Endothelial cell of umbilical vein (primary cell): ENCODE measurements around the gene EVC. TPM values are rescaled to one million over a fixed set of nuclear protein-coding genes. Genes with fewer than 3 reads are reported as not detected.

Experiments used
- Bru-seq: library from RNA; stranded (reverse); fragments of 400-500 nt; gene quantifications from one replicate; lab custom pipeline; 2021; lab: Mats Ljungman, UMichigan
- BruChase-seq, 2 experiments: library from RNA; stranded (reverse); fragments of 400-500 nt; gene quantifications; one replicate each; lab custom pipeline; 2021; lab: Mats Ljungman, UMichigan
- BruUV-seq: library from RNA; stranded (reverse); fragments of 400-500 nt; replicated peaks from 2 replicates; lab custom pipeline; 2021; lab: Mats Ljungman, UMichigan
- CTCF ChIA-PET: fragments of 300-600, 350-600 bp; sonication (Branson Sonifier 250); formaldehyde crosslinking; loops from one replicate; lab custom pipeline; 2021; ENCODE audit warnings: antibody characterized with exemption, inconsistent platforms; lab: Charles Lee
- POLR2A ChIA-PET: fragments of 300-600, 350-600 bp; sonication (Branson Sonifier 250); formaldehyde crosslinking; loops from one replicate; lab custom pipeline; 2021; ENCODE audit warnings: antibody characterized with exemption, inconsistent platforms; lab: Charles Lee
- DNase-seq: peaks from one replicate; pipeline ENCODE4 v3.0.0-alpha.2; 2011; ENCODE audit warnings: low read depth, low spot score
- FAIRE-seq: peaks from 2 replicates; lab custom pipeline; 2011; peaks lifted over from hg19 to GRCh38; lab: Jason Lieb, UNC
- H2AFZ ChIP-seq: 2 replicates; pipeline ENCODE4 v1.6.0; 2012; ENCODE audit warnings: low read depth, low read length, control low read depth, inconsistent platforms
- H3K27ac ChIP-seq: 2 replicates; pipeline ENCODE4 v1.5.1; 2011; ENCODE audit warnings: low read depth, mild to moderate bottlenecking, control low read depth, low read length, moderate library complexity; ENCODE audit not compliant: insufficient read depth
- H3K27me3 ChIP-seq, 2 experiments: 2 replicates each; pipeline versions ENCODE4 v1.6.0 to v1.6.1; 2011; ENCODE audit warnings: low read length in 2 of 2, mixed read lengths in 1 of 2; ENCODE audit not compliant: control insufficient read depth in 2 of 2, insufficient read depth in 2 of 2
- H3K36me3 ChIP-seq, 2 experiments: 2 replicates in 1 of 2; 3 replicates in 1 of 2; pipeline ENCODE4 v1.5.1; 2011; ENCODE audit warnings: low read length in 2 of 2, mild to moderate bottlenecking in 1 of 2, moderate library complexity in 1 of 2; ENCODE audit not compliant: control insufficient read depth in 2 of 2, insufficient read depth in 2 of 2; ENCODE audit errors: extremely low read depth in 1 of 2
- H3K4me1 ChIP-seq: 3 replicates; pipeline ENCODE4 v1.5.1; 2011; ENCODE audit warnings: mild to moderate bottlenecking, low read length; ENCODE audit not compliant: control insufficient read depth, insufficient read depth; ENCODE audit errors: extremely low read depth
- H3K4me2 ChIP-seq: 2 replicates; pipeline ENCODE4 v1.6.1; 2011; ENCODE audit warnings: low read length, control low read depth, mixed read lengths; ENCODE audit not compliant: insufficient read depth
- H3K4me3 ChIP-seq, 3 experiments: fragments of 200-600 bp in 1 of 3; sonication (generic), shearing (Covaris generic) in 1 of 3; replicated peaks in 1 of 3; 2 replicates each; pipeline ENCODE4 v1.5.1; 2011 to 2016; ENCODE audit warnings: control low read depth in 3 of 3, low read length in 3 of 3, mild to moderate bottlenecking in 2 of 3, inconsistent platforms in 1 of 3, low read depth in 1 of 3, moderate library complexity in 1 of 3; ENCODE audit not compliant: insufficient read depth in 1 of 3
- H3K79me2 ChIP-seq: 2 replicates; pipeline ENCODE4 v1.6.0; 2012; ENCODE audit warnings: low read length, inconsistent platforms; ENCODE audit not compliant: control insufficient read depth, insufficient read depth
- H3K9ac ChIP-seq: replicated peaks from 2 replicates; pipeline ENCODE3; 2011; ENCODE audit warnings: low read length, control low read depth; ENCODE audit not compliant: insufficient read depth; ENCODE audit errors: extremely low read depth
- H3K9me1 ChIP-seq: replicated peaks from 3 replicates; pipeline ENCODE4 v1.6.0; 2011; ENCODE audit warnings: mild to moderate bottlenecking, low read length; ENCODE audit not compliant: control insufficient read depth, insufficient read depth; ENCODE audit errors: extremely low read depth
- H3K9me3 ChIP-seq: replicated peaks from 2 replicates; pipeline ENCODE4 v1.5.1; 2012; ENCODE audit warnings: low read length, inconsistent platforms; ENCODE audit not compliant: control insufficient read depth, insufficient read depth
- H4K20me1 ChIP-seq: replicated peaks from 2 replicates; pipeline ENCODE3; 2011; ENCODE audit warnings: mild to moderate bottlenecking, low read length; ENCODE audit not compliant: control insufficient read depth, insufficient read depth; ENCODE audit errors: extremely low read depth
- EZH2 ChIP-seq: IDR thresholded peaks from 2 replicates; pipeline ENCODE4 v1.6.1; 2012; ENCODE audit warnings: borderline replicate concordance, low read depth, mild to moderate bottlenecking, moderate library complexity, low read length, inconsistent platforms; ENCODE audit not compliant: severe bottlenecking
- FOS ChIP-seq: IDR thresholded peaks from 2 replicates; pipeline ENCODE4 v1.6.1; 2011; ENCODE audit warnings: mild to moderate bottlenecking, low read length, moderate library complexity, borderline replicate concordance; ENCODE audit not compliant: insufficient read depth
- GATA2 ChIP-seq: IDR thresholded peaks from 2 replicates; pipeline ENCODE4 v1.7.0; 2011; ENCODE audit warnings: low read depth, mild to moderate bottlenecking, moderate library complexity, mixed read lengths, low read length; ENCODE audit not compliant: insufficient read length, insufficient read depth
- JUN ChIP-seq: IDR thresholded peaks from 2 replicates; pipeline ENCODE4 v1.6.1; 2011; ENCODE audit warnings: borderline replicate concordance, low read depth; ENCODE audit not compliant: insufficient read length, insufficient read depth
- POLR2A ChIP-seq: IDR thresholded peaks from 2 replicates; pipeline ENCODE4 v1.6.1; 2012; ENCODE audit warnings: low read depth, mild to moderate bottlenecking, control low read depth, low read length
- POLR2AphosphoS5 ChIP-seq: IDR thresholded peaks from 2 replicates; pipeline ENCODE4 v1.6.1; 2012; ENCODE audit warnings: low read depth, mild to moderate bottlenecking, control low read depth, low read length, moderate library complexity; ENCODE audit not compliant: insufficient read depth
- dilution Hi-C: fragments of 300-500 bp; cut with MboI; formaldehyde crosslinking; loops from one replicate; pipeline ENCODE4 v1.15.0; 2019; ENCODE audit warnings: low sequenced_read_pairs; ENCODE audit not compliant: extremely low pct_ligation_motif_present
- intact Hi-C: fragments of 100-400 bp; cut with micrococcal nuclease; formaldehyde crosslinking; loops from one replicate; pipeline ENCODE4 v1.10.0; 2022
- long read RNA-seq: library from polyadenylated mRNA; stranded (forward); transcript quantifications from one replicate; pipeline ENCODE4 v2.0.0, GENCODE V29; 2021
- polyA minus RNA-seq, 3 experiments: library from RNA; depleted of rRNA, polyadenylated mRNA; stranded (reverse); fragments of >200 nt; gene quantifications; 1 replicate in 1 of 3; 2 replicates in 2 of 3; pipeline ENCODE4 v1.2.3, GENCODE V29; 2011
- polyA plus RNA-seq, 4 experiments: library from polyadenylated mRNA; depleted of rRNA in 3 of 4; stranded (reverse) in 3 of 4; unstranded in 1 of 4; fragments of >200 nt; gene quantifications; 2 replicates each; pipeline versions ENCODE4 v1.2.1 to v1.2.3, GENCODE V29; 2011 to 2012; ENCODE audit warnings: missing spikeins in 1 of 4
- total RNA-seq: library from RNA; stranded (reverse); gene quantifications from 2 replicates; pipeline ENCODE4 v1.2.3, GENCODE V29; 2021

EVC gene
- total RNA-seq (21.3 and 31.6 TPM in 2 replicates), polyA plus RNA-seq (5.6 and 6.3 TPM in 2 replicates), polyA minus RNA-seq (16.1 and 19.4 TPM in 2 replicates), Bru-seq, nascent RNA (percentile 72 among the genes with signal in this experiment), BruChase-seq, experiment 1, labeled RNA remaining after a 6-hour chase (percentile 63 among the genes with signal in this experiment), BruChase-seq, experiment 2, labeled RNA remaining after a 2-hour chase (percentile 65 among the genes with signal in this experiment)
- polyA plus RNA-seq (2011; cell fraction: cytosol; rRNA removed) = 6.1 and 7.4 TPM in 2 replicates
- polyA plus RNA-seq (2011; cell fraction: nucleus; rRNA removed) = 19.2 and 22.4 TPM in 2 replicates
- 9.3 and 9.7 TPM in 2 replicates for polyA plus RNA-seq (2012)
- 0.72 TPM for polyA minus RNA-seq (2011; cell fraction: cytosol; rRNA and poly(A)+ RNA removed)
- 25.3 and 32.7 TPM in 2 replicates for polyA minus RNA-seq (2011; cell fraction: nucleus; rRNA and poly(A)+ RNA removed)
- long read RNA-seq, full-length matches to known transcripts = 1 of 17 reads
- long read RNA-seq, partial matches to known transcripts = 4 of 17 reads
- long read RNA-seq, other reads (novel, unspliced or antisense) = 12 of 17 reads

DNA sequence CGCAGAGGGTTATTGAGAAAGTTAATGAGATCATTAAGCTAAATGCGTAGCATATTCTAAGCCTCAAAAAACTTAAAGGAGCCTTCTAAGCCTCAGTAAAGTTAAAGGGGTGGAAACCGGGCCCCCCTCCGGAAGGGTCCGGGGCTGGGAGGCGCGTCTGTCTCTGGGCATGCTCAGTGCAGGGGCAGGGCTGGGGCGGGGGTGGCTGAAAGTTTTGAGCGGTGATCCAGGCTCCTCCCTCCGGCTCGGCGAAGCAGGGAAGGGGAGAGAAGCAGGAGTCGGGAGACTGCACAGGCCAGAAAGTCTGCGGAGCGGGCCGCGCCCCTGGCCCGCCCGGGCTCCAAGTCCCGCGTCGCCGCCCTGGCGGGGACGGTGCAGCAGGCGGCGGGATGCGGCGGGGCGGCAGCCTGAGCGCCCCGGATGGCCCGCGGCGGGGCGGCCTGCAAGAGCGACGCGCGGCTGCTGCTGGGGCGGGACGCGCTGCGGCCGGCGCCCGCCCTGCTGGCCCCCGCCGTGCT, at the start of gene EVC:
Gene EVC (plus strand): TSS at position 241 of the 518 bp plus-strand sequence. CDS start 180 bp downstream, at position 421.
- Histone ChIP-seq H3K27ac (peak within 1 kb of the TSS; percentile 68), H3K9me3 (no peaks in the 10 kb centered on the region), H3K4me2 (peak within 1 kb of the TSS; percentile 70), H4K20me1 (no peaks in the 10 kb centered on the region), H3K9ac (peak within 1 kb of the TSS; percentile 54), H3K27me3 (no peaks in the 10 kb centered on the region), H3K4me1 (peaks cover 25% of the 10 kb centered on the region), H3K4me3 (peak within 1 kb of the TSS; percentile 41 to 52 (median 44)), H3K36me3 (no peaks in the 10 kb centered on the region), H3K9me1 (no peaks in the 10 kb centered on the region), H2AFZ (peak within 1 kb of the TSS; percentile 97), H3K79me2 (peaks cover 25% of the 10 kb centered on the region)
- FAIRE-seq = peak; percentile 82
- TF ChIP-seq JUN (no peak), FOS (no peak), POLR2AphosphoS5 (peak; percentile 69), POLR2A (peak; percentile 80), EZH2 (no peak)
- dilution Hi-C loops (no loop called here), intact Hi-C loops (loop anchor here (1.0 to 2.0 kb wide), 2 partner anchors 41 to 80 kb away; no protein-coding TSS in a partner anchor)
- DNase-seq = peak; percentile 67
- BruUV-seq = no TSS peak
- POLR2A ChIA-PET = no interaction called here
- CTCF ChIA-PET = interaction anchor here (1.2 to 2.8 kb wide), 3 partner anchors 11 to 80 kb away, joined by 3 to 9 read pairs (median 5); no protein-coding TSS in a partner anchor

- intact Hi-C loops = no loop called here
- POLR2A ChIA-PET = no interaction called here
- Histone ChIP-seq H3K9me3 (no peaks in the 10 kb centered on the region), H3K9me1 (no peaks in the 10 kb centered on the region), H4K20me1 (no peaks in the 10 kb centered on the region), H3K79me2 (no peaks in the 10 kb centered on the region), H3K4me3 (no peak overlapping the region), H3K36me3 (peaks cover 5 to 16% of the 10 kb centered on the region in 2 experiments), H3K27me3 (no peaks in the 10 kb centered on the region), H3K9ac (no peak overlapping the region), H3K27ac (no peak overlapping the region), H2AFZ (no peak overlapping the region), H3K4me1 (no peaks in the 10 kb centered on the region), H3K4me2 (no peak overlapping the region)
- no peak for TF ChIP-seq EZH2
- no peak for TF ChIP-seq POLR2AphosphoS5
- no peak for TF ChIP-seq POLR2A
- no peak for TF ChIP-seq FOS
- TF ChIP-seq GATA2 = no peak
- DNase-seq (no peak), FAIRE-seq (no peak)
- dilution Hi-C loops = no loop called here
- CTCF ChIA-PET = no interaction called here
- no TSS peak for BruUV-seq
Observed at GRCh38 chr4:5661237-5661636, 49.8 kb upstream of the EVC start.
